Prostate gland (tissue), 2 donors: ENCODE measurements around the gene TRAK1. TPM values are rescaled to one million over a fixed set of nuclear protein-coding genes. Genes with fewer than 3 reads are reported as not detected.

ENCODE experiments used
- DNase-seq: peaks from one replicate; pipeline ENCODE4 v3.0.0-alpha.2; 2019; ENCODE audit warnings: low spot score
- H3K27ac ChIP-seq, 2 donors: fragments of 200-600 bp; sonication (generic); 2 replicates each; pipeline ENCODE4 v1.5.1; 2017 to 2019
- H3K27me3 ChIP-seq: fragments of 200-600 bp; sonication (generic); replicated peaks from 2 replicates; pipeline ENCODE4 v1.5.1; 2019; ENCODE audit not compliant: insufficient read depth
- H3K36me3 ChIP-seq, 2 donors: fragments of 200-600 bp; sonication (generic); 1 replicate in 1 of 2; 2 replicates in 1 of 2; pipeline versions ENCODE4 v1.5.1 to v1.8.1; 2017 to 2019
- H3K4me1 ChIP-seq: fragments of 200-600 bp; sonication (generic); replicated peaks from 2 replicates; pipeline ENCODE4 v1.5.1; 2019
- H3K4me3 ChIP-seq, 2 donors: fragments of 200-600 bp; sonication (generic); 2 replicates each; pipeline ENCODE4 v1.5.1; 2017 to 2019
- H3K9me3 ChIP-seq: fragments of 200-600 bp; sonication (generic); 2 replicates; pipeline ENCODE4 v1.5.1; 2017
- POLR2A ChIP-seq: fragments of 450-650 bp; IDR thresholded peaks from one replicate; pipeline ENCODE4 v1.6.1; 2016; ENCODE audit warnings: antibody characterized with exemption, mild to moderate bottlenecking
- POLR2AphosphoS5 ChIP-seq: sonication (generic); formaldehyde crosslinking; IDR thresholded peaks from one replicate; pipeline ENCODE4 v1.6.1; 2017; ENCODE audit warnings: antibody characterized with exemption
- WGBS: methylation state at CpG from one replicate; pipeline ENCODE4 v1.1.5; 2018; 5-methylcytosine and 5-hydroxymethylcytosine counted together
- intact Hi-C: fragments of 100-400 bp; cut with DNase I; formaldehyde crosslinking; loops from one replicate; pipeline ENCODE4 v1.14.2; 2022
- total RNA-seq, 2 donors: library from RNA; depleted of rRNA; stranded (reverse); fragments of >200 nt; gene quantifications; one replicate each; pipeline ENCODE4 v1.1.0, GENCODE V29; 2016
- TF ChIP-seq, protein P1 (sequence below), 4 experiments: fragments of 200-600 bp in 2 of 4; fragments of 450-650 bp in 2 of 4; sonication (generic) in 2 of 4; IDR thresholded peaks; 1 replicate in 3 of 4; 2 replicates in 1 of 4; pipeline ENCODE4 v1.5.1; 2016 to 2019; ENCODE audit warnings: antibody characterized with exemption in 4 of 4, mild to moderate bottlenecking in 2 of 4, moderate library complexity in 2 of 4

Gene TRAK1
- total RNA-seq, 2 donors from 2014 or later: 35.6 to 80.3 TPM

DNA sequence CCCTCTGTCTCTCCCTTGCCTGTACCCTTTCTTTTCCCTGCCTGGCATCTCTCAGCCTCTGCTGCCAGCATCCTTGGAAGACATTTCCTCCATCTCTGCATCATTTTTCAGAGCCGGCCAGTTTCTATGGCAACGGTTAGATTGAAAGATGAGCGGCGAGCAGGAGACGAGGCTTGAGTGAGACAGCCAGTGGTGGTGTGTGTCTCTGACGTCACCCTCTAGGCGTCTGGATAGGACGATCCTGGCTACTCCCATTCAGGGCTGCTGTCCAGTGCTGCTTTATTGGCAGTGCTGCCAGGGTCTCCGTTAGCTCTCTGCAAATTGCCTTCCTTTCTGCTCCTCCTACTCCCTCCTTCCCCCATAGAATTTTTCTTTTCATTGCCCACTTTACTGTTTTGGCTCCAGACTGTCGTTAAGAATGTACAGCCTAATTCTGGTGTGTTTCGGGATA lies 57.9 kb downstream of the TRAK1 start:
- H3K4me1 ChIP-seq: peaks cover 5% of the 10 kb centered on the region
- WGBS: 31% methylated on average over 11 of the region's 11 CpGs
- H3K27me3 ChIP-seq: no peaks in the 10 kb centered on the region
- intact Hi-C loops: no loop called here
- H3K36me3 ChIP-seq: no peaks in the 10 kb centered on the region
- H3K9me3 ChIP-seq: no peaks in the 10 kb centered on the region
- H3K4me3 ChIP-seq: no peak overlapping the region
- peak; percentile 51 for DNase-seq
- H3K27ac ChIP-seq: no peak overlapping the region
- TF ChIP-seq POLR2A (no peak), POLR2AphosphoS5 (peak; percentile 12)
- TF ChIP-seq, protein P1, sequence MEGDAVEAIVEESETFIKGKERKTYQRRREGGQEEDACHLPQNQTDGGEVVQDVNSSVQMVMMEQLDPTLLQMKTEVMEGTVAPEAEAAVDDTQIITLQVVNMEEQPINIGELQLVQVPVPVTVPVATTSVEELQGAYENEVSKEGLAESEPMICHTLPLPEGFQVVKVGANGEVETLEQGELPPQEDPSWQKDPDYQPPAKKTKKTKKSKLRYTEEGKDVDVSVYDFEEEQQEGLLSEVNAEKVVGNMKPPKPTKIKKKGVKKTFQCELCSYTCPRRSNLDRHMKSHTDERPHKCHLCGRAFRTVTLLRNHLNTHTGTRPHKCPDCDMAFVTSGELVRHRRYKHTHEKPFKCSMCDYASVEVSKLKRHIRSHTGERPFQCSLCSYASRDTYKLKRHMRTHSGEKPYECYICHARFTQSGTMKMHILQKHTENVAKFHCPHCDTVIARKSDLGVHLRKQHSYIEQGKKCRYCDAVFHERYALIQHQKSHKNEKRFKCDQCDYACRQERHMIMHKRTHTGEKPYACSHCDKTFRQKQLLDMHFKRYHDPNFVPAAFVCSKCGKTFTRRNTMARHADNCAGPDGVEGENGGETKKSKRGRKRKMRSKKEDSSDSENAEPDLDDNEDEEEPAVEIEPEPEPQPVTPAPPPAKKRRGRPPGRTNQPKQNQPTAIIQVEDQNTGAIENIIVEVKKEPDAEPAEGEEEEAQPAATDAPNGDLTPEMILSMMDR (IDR thresholded peaks at IDR 0.05): no peak

DNA sequence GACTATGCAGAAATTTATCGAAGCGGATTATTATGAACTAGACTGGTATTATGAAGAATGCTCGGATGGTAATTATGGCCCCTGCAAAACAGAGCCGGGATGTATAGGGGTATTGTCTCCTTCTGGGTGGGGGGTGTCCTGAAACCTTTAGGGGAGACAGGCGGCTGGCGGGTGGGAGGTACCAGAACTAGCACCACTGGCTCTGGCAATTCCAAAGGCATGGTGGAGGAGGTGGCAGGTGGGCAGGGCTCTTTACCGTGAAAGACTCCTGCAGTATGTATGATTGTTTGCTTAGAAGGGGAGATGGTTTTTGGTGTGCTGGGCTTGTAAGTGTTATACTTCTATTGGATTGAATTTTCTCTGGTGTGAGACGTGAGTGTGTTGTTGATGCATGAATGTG lies 58.4 kb downstream of the TRAK1 start:
- Histone ChIP-seq H3K36me3 (no peaks in the 10 kb centered on the region), H3K27ac (no peak overlapping the region), H3K9me3 (no peaks in the 10 kb centered on the region), H3K27me3 (no peaks in the 10 kb centered on the region), H3K4me3 (no peak overlapping the region), H3K4me1 (peaks cover 5% of the 10 kb centered on the region)
- no peak for DNase-seq
- WGBS: 80% methylated on average over 8 of the region's 8 CpGs
- TF ChIP-seq, protein P1 (IDR thresholded peaks at IDR 0.05): no peak
- TF ChIP-seq POLR2A: no peak
- TF ChIP-seq POLR2AphosphoS5: no peak
- intact Hi-C loops: no loop called here

DNA sequence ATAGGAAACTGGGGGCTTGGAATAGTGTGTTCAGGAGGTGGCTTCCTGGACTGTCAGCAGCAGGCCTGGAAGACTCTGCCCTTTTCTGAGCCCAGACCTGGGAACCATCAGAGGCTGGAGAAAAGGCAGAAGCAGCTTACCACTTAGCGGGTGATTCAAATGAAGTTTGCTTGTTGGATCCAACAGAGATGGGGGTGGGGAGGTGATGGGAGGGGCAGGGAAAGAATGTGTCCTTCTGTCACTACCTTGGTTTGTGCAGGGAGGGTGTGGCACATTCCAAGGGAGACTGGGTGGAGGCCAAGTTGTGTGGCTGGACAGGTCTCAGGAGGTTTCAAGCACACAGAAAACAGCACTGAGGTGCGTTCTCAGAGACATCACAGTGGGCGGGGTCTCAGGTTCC lies 58.8 kb downstream of the TRAK1 start:
- Histone ChIP-seq H3K4me3 (no peak overlapping the region), H3K9me3 (no peaks in the 10 kb centered on the region), H3K27me3 (no peaks in the 10 kb centered on the region), H3K4me1 (peaks cover 5% of the 10 kb centered on the region), H3K36me3 (no peaks in the 10 kb centered on the region), H3K27ac (no peak overlapping the region)
- intact Hi-C loops: no loop called here
- peak; percentile 77 for DNase-seq
- peak; percentile 21 for TF ChIP-seq POLR2AphosphoS5
- TF ChIP-seq, protein P1 (IDR thresholded peaks at IDR 0.05): no peak
- 76% methylated on average over 3 of the region's 3 CpGs for WGBS

DNA sequence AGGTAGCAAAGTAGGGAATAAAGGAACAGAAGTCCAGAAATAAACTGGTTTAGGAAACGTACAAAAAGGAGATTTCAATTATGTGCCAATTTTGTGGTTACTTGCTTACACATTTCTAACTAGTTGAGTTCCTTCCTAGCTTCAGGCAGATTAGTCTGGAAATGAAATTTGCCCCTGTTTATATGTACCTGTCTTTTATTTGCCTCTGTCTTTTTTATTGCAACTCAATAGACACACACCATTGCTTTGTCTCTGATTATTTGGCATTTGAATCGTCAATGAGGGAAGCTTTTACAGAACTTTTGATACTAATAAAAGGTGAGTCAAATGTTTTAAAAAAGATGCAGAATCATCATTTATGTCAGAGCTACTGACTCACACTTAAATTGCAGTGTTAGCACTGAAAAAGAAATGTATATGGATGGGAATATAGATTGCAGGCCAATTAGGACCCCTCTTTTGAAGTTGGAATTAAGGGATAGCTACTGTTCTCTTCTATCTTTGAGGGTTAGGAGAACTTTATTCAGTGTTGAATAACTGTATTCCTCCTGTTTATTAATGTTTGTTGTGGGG lies 60.5 kb downstream of the TRAK1 start:
- intact Hi-C loops: no loop called here
- TF ChIP-seq POLR2AphosphoS5: peak; percentile 29
- TF ChIP-seq POLR2A: no peak
- Histone ChIP-seq H3K4me1 (peaks cover 5% of the 10 kb centered on the region), H3K36me3 (no peaks in the 10 kb centered on the region), H3K9me3 (no peaks in the 10 kb centered on the region), H3K27ac (no peak overlapping the region), H3K27me3 (no peaks in the 10 kb centered on the region), H3K4me3 (no peak overlapping the region)
- DNase-seq: no peak
- WGBS: 30% methylated on average over 2 of the region's 2 CpGs

DNA sequence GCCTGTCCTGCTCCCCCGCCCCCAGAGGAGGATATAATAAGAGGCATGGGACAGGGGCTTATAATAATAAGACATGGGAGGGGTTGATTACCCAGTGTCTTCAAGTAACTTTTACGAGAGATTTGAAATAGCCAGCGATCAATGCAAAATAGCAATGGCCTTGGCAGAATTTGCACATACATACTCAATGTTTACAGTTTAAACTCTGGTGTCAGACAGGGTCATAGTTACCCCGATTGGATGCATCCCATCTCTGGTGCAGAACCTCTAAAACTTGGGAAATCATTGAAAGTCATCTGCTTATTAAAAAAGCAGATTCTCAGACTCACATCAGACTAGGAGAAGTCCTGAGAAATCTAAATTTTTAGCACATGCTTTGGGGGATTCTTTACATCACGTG lies 61.0 kb downstream of the TRAK1 start:
- no peak overlapping the region for H3K4me3 ChIP-seq
- peaks cover 5% of the 10 kb centered on the region for H3K4me1 ChIP-seq
- WGBS: 83% methylated on average over 5 of the region's 5 CpGs
- peak overlapping the region; percentile 12 to 34 for H3K27ac ChIP-seq
- intact Hi-C loops: no loop called here
- DNase-seq: no peak
- H3K27me3 ChIP-seq: no peaks in the 10 kb centered on the region
- no peaks in the 10 kb centered on the region for H3K36me3 ChIP-seq
- no peaks in the 10 kb centered on the region for H3K9me3 ChIP-seq
- no peak for TF ChIP-seq POLR2AphosphoS5
- TF ChIP-seq, protein P1 (IDR thresholded peaks at IDR 0.05): no peak
- no peak for TF ChIP-seq POLR2A
